HEK293 (cell line): Measurements from ENCODE around the gene CARS1.

Experiments used
- CTCF ChIA-PET: fragments of 350-600 bp; formaldehyde crosslinking; extraction: SDS; loops from one replicate; lab custom pipeline; 2021; ENCODE audit warnings: antibody characterized with exemption; lab: Yijun Ruan, JAX
- POLR2A ChIA-PET: fragments of 300-600 bp; formaldehyde crosslinking; extraction: SDS; loops from one replicate; lab custom pipeline; 2020; ENCODE audit warnings: antibody characterized with exemption, inconsistent platforms; lab: Yijun Ruan, JAX
- H3K27ac ChIP-seq: fragments of 200-500 bp; sonication (Bioruptor generic); 2 replicates; pipeline ENCODE4 v1.5.1; 2014; ENCODE audit warnings: low read depth, low read length, control low read depth, inconsistent platforms; ENCODE audit errors: extremely low read depth
- H3K36me3 ChIP-seq, 2 experiments: fragments of 200-500 bp in 1 of 2; sonication (Bioruptor generic) in 1 of 2; 1 replicate in 1 of 2; 2 replicates in 1 of 2; pipeline ENCODE4 v1.5.1; 2014 to 2017; ENCODE audit warnings: inconsistent platforms in 2 of 2, low read length in 2 of 2; ENCODE audit not compliant: control insufficient read depth in 2 of 2, insufficient read depth in 1 of 2
- H3K4me1 ChIP-seq: fragments of 200-500 bp; sonication (Bioruptor generic); 2 replicates; pipeline ENCODE4 v1.5.1; 2014; ENCODE audit warnings: mild to moderate bottlenecking, low read length, inconsistent platforms; ENCODE audit not compliant: control insufficient read depth, insufficient read depth
- H3K4me3 ChIP-seq: 2 replicates; pipeline ENCODE4 v1.5.1; 2011; ENCODE audit warnings: low read depth, mild to moderate bottlenecking, control low read depth, low read length, moderate library complexity
- H3K9me3 ChIP-seq: fragments of 200-500 bp; sonication (Bioruptor generic); 2 replicates; pipeline ENCODE4 v1.5.1; 2014; ENCODE audit warnings: low read depth, low read length, inconsistent platforms; ENCODE audit not compliant: control insufficient read depth, insufficient read depth
- BCL11B ChIP-seq: fragments of 450-650 bp; formaldehyde crosslinking; IDR thresholded peaks from 2 replicates; pipeline ENCODE4 v1.5.1; 2016; ENCODE audit warnings: low read depth, missing biosample characterization, missing genetic modification characterization
- FEZF1 ChIP-seq: fragments of 450-650 bp; formaldehyde crosslinking; IDR thresholded peaks from 2 replicates; pipeline ENCODE4 v1.5.1; 2016; ENCODE audit warnings: missing biosample characterization, missing genetic modification characterization
- HOXD13 ChIP-seq: sonication (generic); formaldehyde crosslinking; IDR thresholded peaks from 2 replicates; pipeline ENCODE4 v1.8.0; 2022; ENCODE audit warnings: missing genetic modification reagents, borderline replicate concordance
- KLF1 ChIP-seq: fragments of 450-650 bp; formaldehyde crosslinking; IDR thresholded peaks from 2 replicates; pipeline ENCODE4 v1.5.1; 2016; ENCODE audit warnings: missing biosample characterization, missing genetic modification characterization
- KLF16 ChIP-seq: fragments of 450-650 bp; formaldehyde crosslinking; IDR thresholded peaks from 2 replicates; pipeline ENCODE4 v1.5.1; 2017; ENCODE audit warnings: missing biosample characterization, missing genetic modification characterization
- KLF7 ChIP-seq: fragments of 450-650 bp; formaldehyde crosslinking; IDR thresholded peaks from 2 replicates; pipeline ENCODE4 v1.5.1; 2016; ENCODE audit warnings: missing biosample characterization, missing genetic modification characterization, borderline replicate concordance
- PRDM2 ChIP-seq: fragments of 450-650 bp; formaldehyde crosslinking; IDR thresholded peaks from 2 replicates; pipeline ENCODE4 v1.5.1; 2016; ENCODE audit warnings: missing biosample characterization, missing genetic modification characterization, borderline replicate concordance
- ZIC2 ChIP-seq: fragments of 450-650 bp; formaldehyde crosslinking; IDR thresholded peaks from 2 replicates; pipeline ENCODE4 v1.5.1; 2016; ENCODE audit warnings: missing biosample characterization, missing genetic modification characterization
- ZNF112 ChIP-seq: fragments of 450-650 bp; formaldehyde crosslinking; IDR thresholded peaks from 2 replicates; pipeline ENCODE4 v1.5.0; 2017; ENCODE audit warnings: missing biosample characterization, missing genetic modification characterization
- ZNF175 ChIP-seq: fragments of 450-650 bp; formaldehyde crosslinking; IDR thresholded peaks from 2 replicates; pipeline ENCODE4 v1.5.1; 2016; ENCODE audit warnings: missing biosample characterization, missing genetic modification characterization
- ZNF362 ChIP-seq: fragments of 450-650 bp; formaldehyde crosslinking; IDR thresholded peaks from 2 replicates; pipeline ENCODE4 v1.5.1; 2016; ENCODE audit warnings: missing biosample characterization, missing genetic modification characterization
- ZNF501 ChIP-seq: fragments of 450-650 bp; formaldehyde crosslinking; IDR thresholded peaks from 2 replicates; pipeline ENCODE4 v1.5.1; 2016; ENCODE audit warnings: missing biosample characterization, missing genetic modification characterization
- ZNF510 ChIP-seq: fragments of 450-650 bp; formaldehyde crosslinking; IDR thresholded peaks from 2 replicates; pipeline ENCODE4 v1.5.1; 2018; ENCODE audit warnings: mild to moderate bottlenecking, missing genetic modification characterization, missing biosample characterization; ENCODE audit not compliant: insufficient replicate concordance
- ZNF610 ChIP-seq: fragments of 450-650 bp; formaldehyde crosslinking; IDR thresholded peaks from 2 replicates; pipeline ENCODE4 v1.5.1; 2016; ENCODE audit warnings: missing biosample characterization, missing genetic modification characterization, borderline replicate concordance
- ZNF660 ChIP-seq: fragments of 450-650 bp; IDR thresholded peaks from 2 replicates; pipeline ENCODE4 v1.5.1; 2018; ENCODE audit warnings: missing biosample characterization, mild to moderate bottlenecking, missing genetic modification characterization
- ZNF791 ChIP-seq: fragments of 450-650 bp; formaldehyde crosslinking; IDR thresholded peaks from 2 replicates; pipeline ENCODE4 v1.5.1; 2016; ENCODE audit warnings: missing biosample characterization, missing genetic modification characterization
- ZNF837 ChIP-seq: fragments of 450-650 bp; formaldehyde crosslinking; IDR thresholded peaks from 2 replicates; pipeline ENCODE4 v1.5.1; 2016; ENCODE audit warnings: missing biosample characterization, missing genetic modification characterization
- ZSCAN30 ChIP-seq: fragments of 450-650 bp; IDR thresholded peaks from 2 replicates; pipeline ENCODE4 v1.5.1; 2018; ENCODE audit warnings: missing biosample characterization, mild to moderate bottlenecking, missing genetic modification characterization, moderate library complexity

CARS1 gene

GRCh38 chr11:3011891-3012885 is 45.0 kb downstream of the CARS1 start:
- H3K4me1 ChIP-seq, result no peaks in the 10 kb centered on the region
- peaks cover 0 to 82% of the 10 kb centered on the region in 2 experiments; a peak in 1 of 3 replicates for H3K36me3 ChIP-seq
- POLR2A ChIA-PET, result no interaction called here
- no peak for TF ChIP-seq ZNF175
- TF ChIP-seq KLF1 (tag by site-specific recombination), result no peak
- TF ChIP-seq ZNF660 (tag by site-specific recombination), result no peak
- no peak for TF ChIP-seq ZNF791
- TF ChIP-seq ZNF837, result no peak
- no peak for TF ChIP-seq PRDM2 (tag by site-specific recombination)
- no peak for TF ChIP-seq KLF16 (tag by site-specific recombination)
- no peak for TF ChIP-seq KLF7 (tag by site-specific recombination)
- no peak for TF ChIP-seq FEZF1 (tag by site-specific recombination)
- no peak for TF ChIP-seq HOXD13 (CRISPR knock-in tag)
- no peak for TF ChIP-seq ZNF510 (tag by site-specific recombination)
- TF ChIP-seq ZNF501 (tag by site-specific recombination), result no peak
- no peak for TF ChIP-seq ZNF362 (tag by site-specific recombination)
- TF ChIP-seq ZNF112 (tag by site-specific recombination), result no peak
- TF ChIP-seq ZNF610 (tag by site-specific recombination), result no peak
- no peak for TF ChIP-seq ZSCAN30 (tag by site-specific recombination)
- TF ChIP-seq, all 188 proteins: peak for 0
- CTCF ChIA-PET, result interaction anchor here (0.6 kb wide), 1 partner anchor 110 kb away, joined by 4 read pairs; no protein-coding TSS in a partner anchor
- H3K9me3 ChIP-seq, result no peaks in the 10 kb centered on the region
- no peak overlapping the region for H3K4me3 ChIP-seq
- H3K27ac ChIP-seq, result no peak overlapping the region

- ChIA-PET POLR2A (no interaction called here), CTCF (interaction anchor here (0.6 kb wide), 1 partner anchor 70 kb away, joined by 3 read pairs; no protein-coding TSS in a partner anchor)
- Histone ChIP-seq H3K9me3 (no peaks in the 10 kb centered on the region), H3K4me3 (no peak overlapping the region), H3K36me3 (peaks cover 0 to 81% of the 10 kb centered on the region in 2 experiments; a peak in 2 of 3 replicates), H3K4me1 (no peaks in the 10 kb centered on the region), H3K27ac (no peak overlapping the region)
- TF ChIP-seq BCL11B (tag by site-specific recombination) (no peak), ZIC2 (tag by site-specific recombination) (peak; percentile 82), ZNF501 (tag by site-specific recombination) (no peak)
These were observed 46.5 kb downstream of the CARS1 start for GRCh38 chr11:3010521-3011275.
